ENCODE results near the gene SEC23IP. TPM values are rescaled to one million over a fixed set of nuclear protein-coding genes. Genes with fewer than 3 reads are reported as not detected.

SEC23IP gene
- total RNA-seq, 4 donors from 2014 or later, result 28.7 to 87.4 (median 41.1) TPM

- H3K4me1 ChIP-seq, result no peaks in the 10 kb centered on the region
- no peaks in the 10 kb centered on the region for H3K36me3 ChIP-seq
- H3K4me3 ChIP-seq, result no peak overlapping the region
- TF ChIP-seq, protein P1, sequence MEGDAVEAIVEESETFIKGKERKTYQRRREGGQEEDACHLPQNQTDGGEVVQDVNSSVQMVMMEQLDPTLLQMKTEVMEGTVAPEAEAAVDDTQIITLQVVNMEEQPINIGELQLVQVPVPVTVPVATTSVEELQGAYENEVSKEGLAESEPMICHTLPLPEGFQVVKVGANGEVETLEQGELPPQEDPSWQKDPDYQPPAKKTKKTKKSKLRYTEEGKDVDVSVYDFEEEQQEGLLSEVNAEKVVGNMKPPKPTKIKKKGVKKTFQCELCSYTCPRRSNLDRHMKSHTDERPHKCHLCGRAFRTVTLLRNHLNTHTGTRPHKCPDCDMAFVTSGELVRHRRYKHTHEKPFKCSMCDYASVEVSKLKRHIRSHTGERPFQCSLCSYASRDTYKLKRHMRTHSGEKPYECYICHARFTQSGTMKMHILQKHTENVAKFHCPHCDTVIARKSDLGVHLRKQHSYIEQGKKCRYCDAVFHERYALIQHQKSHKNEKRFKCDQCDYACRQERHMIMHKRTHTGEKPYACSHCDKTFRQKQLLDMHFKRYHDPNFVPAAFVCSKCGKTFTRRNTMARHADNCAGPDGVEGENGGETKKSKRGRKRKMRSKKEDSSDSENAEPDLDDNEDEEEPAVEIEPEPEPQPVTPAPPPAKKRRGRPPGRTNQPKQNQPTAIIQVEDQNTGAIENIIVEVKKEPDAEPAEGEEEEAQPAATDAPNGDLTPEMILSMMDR (IDR thresholded peaks at IDR 0.05), result no peak
- TF ChIP-seq POLR2A (IDR thresholded peaks at IDR 0.05), result no peak
- H3K9me3 ChIP-seq, result no peaks in the 10 kb centered on the region
- no peak for DNase-seq
- H3K27me3 ChIP-seq, result no peaks in the 10 kb centered on the region
- no peak overlapping the region for H3K27ac ChIP-seq
These were observed 99.3 kb downstream of the SEC23IP start for GRCh38 chr10:119991816-119992215.

Small RNA genes lying within 50 kb of the gene (small RNA-seq; reads per million reads assigned to genes)
- 0 reads per million in 2 donors for gene MIR4682

Other genes starting within 250 kb of the SEC23IP start
- gene BAG3, start 241.3 kb upstream of the SEC23IP start, total RNA-seq, result 10 to 100 TPM; 14.9 to 26.4 (median 19.8) TPM
- 10 to 100 TPM in 2 of 4 donors, 1 to 10 TPM in 2; 6.5 to 37.1 (median 10.2) TPM for gene INPP5F, start 166.7 kb upstream of the SEC23IP start, total RNA-seq
- 10 to 100 TPM; 24.4 to 38.8 (median 29.8) TPM for gene MCMBP, start 19.9 kb upstream of the SEC23IP start, total RNA-seq

Measured in Peyer's patch (tissue), 4 donors.